Activated CD4-positive, alpha-beta T cell treated with anti-CD3 and anti-CD28 coated beads, Interleukin-2, amount 50 U/mL, for 48 hours (primary cell): Measurements from ENCODE around the gene FABP6.
"Not testable (repeated sequence)": the region's sequence is repeated elsewhere in the genome, so short reads cannot be mapped to it uniquely, and the experiment has no call there.

ENCODE experiments used
- DNase-seq, 2 experiments: peaks; one replicate each; pipeline ENCODE4 v3.0.0-alpha.2; 2020

FABP6 gene

DNA sequence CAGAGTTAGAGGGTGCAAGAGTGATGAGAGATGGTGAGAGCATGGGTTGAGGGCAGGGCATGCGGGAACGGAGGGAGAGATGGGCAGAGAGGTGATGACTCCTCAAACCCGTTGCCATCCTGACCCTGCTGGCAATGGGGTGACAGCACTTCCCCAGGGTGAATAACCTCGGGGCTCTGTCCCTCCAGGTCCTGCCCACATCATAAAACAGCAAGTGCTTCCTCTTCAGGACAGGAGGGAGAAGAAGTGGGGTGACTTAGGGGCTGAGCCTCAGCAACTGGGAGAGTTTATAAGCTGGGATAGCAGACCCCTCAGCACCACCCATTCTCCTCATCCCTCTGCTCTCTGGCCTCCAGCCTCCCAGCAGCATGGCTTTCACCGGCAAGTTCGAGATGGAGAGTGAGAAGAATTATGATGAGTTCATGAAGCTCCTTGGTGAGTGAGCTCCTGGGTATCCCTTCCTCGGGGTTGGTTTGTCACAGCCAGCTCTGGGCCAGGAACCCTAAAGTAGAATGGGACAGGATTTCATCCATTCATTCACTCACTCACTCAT lies at the start of gene FABP6:
FABP6 (plus strand) TSS at position 317 of the 553 bp plus-strand sequence; CDS start at position 369, 52 bp downstream.
- DNase-seq = no peak

DNA sequence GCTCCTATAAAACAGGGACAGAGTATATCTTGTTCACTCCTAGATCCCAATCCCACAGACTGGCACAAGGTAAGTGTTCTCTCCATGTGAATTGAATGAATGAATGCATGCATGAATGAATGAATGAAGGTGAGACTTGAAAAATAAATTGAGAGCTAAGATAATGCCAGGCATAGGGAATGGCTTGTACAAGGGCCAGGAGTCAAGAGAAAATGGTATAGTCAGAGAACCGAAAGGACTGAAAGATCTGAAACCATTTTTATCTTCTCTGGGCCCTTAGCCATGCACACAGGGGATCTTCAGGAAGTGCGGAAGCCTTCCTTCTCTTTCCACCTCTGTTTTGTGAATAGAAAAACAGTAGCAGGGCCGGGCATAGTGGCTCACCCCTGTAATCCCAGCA lies 48.4 kb upstream of the FABP6 start:
- DNase-seq = no peak

GRCh38 chr5:160181965-160182622 lies 47.2 kb upstream of the FABP6 start:
- DNase-seq = no peak

- DNase-seq = no peak
Measured at GRCh38 chr5:160183075-160183474, 46.2 kb upstream of the FABP6 start.

DNA sequence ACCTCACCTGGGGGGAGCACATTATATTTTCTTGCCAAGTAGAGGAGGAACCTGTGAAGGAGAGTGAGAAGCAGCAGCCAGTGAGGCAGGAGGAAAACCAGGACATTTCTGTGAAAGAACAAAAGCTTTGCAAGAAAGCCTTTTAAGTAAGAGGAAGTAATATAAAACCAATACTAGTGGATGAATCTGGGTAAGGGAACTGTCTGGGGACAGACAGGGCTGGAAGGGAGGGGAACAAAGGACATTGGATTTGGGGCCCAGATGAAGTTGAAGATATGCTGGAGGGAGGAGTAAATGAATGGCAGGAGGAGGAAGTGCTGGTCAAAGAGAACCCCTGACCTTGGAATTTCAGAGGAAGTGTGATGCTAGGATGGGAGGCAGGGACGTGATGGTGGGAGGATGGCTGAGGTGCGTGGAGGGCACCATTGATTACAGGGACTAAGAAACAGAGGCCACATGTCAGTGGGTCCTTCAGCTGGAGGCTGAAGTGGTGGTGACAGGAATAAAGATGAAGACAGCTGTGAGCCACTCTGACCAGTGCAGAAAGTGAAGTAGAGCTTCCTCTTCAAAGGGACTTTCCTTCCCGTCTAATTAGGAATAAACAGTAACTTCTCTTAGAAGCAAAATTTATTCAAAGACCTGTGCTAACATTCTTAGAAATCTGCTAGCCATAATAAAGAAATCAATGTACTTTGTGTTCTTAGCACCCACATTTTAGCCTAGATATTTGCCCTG lies 43.5 kb upstream of the FABP6 start:
- DNase-seq = no peak

DNA sequence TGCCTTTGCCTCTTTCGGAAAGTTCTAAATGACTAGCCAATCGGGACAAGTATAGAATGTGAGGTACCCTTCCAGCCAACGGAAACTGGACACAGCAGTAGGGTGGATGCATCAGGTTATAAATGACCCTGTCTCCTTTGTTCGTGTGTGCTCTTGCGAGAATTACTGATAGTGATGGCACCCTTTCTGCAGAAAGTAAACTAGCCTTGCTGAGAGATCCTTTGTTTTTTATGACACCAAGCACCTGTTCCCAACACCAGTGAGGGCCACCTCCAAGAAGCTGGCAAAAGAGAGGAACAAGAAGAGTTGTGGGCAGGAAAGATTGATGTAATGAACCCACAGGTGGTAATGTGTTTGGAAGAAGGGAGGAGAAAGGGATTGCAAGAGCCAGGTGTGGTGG lies 42.8 kb upstream of the FABP6 start:
- no peak for DNase-seq

GRCh38 chr5:160187091-160187490 lies 42.2 kb upstream of the FABP6 start:
- DNase-seq = no peak

GRCh38 chr5:160188141-160189015 lies 40.9 kb upstream of the FABP6 start:
- DNase-seq = no peak

DNA sequence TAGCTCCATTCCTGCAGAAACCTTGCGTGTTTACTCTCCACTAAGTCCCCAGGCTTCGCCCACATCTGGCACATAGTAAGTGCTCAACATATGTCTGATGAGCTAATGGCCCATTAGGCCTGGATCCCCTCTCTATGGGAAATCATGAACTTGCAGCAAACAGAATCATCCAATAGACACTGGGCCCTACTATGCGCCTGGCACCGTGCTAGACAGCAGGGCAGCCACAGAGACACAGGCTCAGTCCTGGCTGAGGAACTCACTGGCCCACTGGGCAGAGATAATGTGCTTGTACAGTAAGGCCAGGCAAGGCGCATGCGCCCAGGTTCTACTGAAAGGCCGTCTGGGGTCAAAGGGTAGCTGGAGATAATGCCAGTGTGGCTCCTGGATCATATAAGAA lies 36.9 kb upstream of the FABP6 start:
- no peak for DNase-seq

GRCh38 chr5:160193076-160193475 lies 36.2 kb upstream of the FABP6 start:
- not testable (repeated sequence) for DNase-seq

DNA sequence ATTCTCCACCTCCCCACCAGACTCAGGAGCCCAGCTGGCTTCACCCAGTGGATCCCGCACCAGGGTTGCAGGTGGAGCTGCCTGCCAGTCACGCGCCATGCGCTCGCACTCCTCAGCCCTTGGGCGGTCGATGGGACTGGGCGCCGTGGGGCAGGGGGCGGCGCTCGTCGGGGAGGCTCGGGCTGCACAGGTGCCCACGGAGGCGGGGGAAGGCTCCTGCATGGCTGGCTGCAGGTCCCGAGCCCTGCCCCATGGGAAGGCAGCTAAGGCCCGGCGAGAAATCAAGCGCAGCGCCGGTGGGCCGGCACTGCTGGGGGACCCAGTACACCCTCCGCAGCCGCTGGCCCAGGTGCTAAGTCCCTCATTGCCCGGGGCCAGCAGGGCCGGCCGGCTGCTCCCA lies 35.5 kb upstream of the FABP6 start:
- DNase-seq = not testable (repeated sequence)

GRCh38 chr5:160197341-160198144 lies 31.8 kb upstream of the FABP6 start:
- DNase-seq = no peak

DNA sequence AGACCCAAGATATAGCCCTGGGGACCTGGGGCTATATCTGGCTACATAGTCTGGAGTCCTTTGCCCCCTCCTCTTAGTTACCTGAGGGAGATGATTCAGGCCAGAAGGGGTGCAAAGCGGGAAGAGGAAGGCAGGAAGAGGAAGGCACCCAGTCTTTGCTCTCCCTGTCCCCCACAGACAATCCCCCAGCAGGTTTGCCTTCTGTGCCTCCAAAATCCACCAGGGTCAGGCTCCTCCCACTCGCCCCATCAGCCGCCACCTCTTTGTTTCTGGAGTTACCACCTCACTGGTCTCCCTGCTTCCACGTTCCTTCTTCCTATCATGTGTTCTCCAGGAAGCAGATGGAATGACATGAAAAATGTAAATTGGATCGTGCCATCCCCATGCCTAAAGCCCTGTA lies 31.2 kb upstream of the FABP6 start:
- no peak for DNase-seq

- no peak for DNase-seq
Measured at GRCh38 chr5:160198841-160199409, 30.4 kb upstream of the FABP6 start.

GRCh38 chr5:160199410-160199911 lies 29.8 kb upstream of the FABP6 start:
- DNase-seq = peak; percentile 76 to 77

DNA sequence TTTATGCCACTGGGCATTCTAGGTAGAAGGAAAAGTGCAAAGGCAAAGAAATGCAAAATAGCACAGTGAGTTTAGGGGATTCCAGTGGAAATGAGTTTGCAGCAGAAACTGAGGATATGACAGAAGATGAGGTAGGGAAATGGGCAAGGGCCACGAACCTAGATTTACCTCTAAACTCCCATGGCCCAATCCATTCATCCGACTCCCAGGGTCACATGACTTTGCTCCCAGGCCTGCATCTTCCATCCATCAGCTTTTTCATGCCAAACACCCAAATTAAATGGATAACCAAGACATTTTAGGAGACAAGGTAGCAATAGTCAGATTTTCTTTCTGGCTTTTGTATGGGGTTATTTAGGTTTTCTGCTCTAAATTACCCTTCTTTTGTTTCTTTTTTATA lies 22.2 kb upstream of the FABP6 start:
- no peak for DNase-seq

GRCh38 chr5:160209917-160210316 lies 19.4 kb upstream of the FABP6 start:
- no peak for DNase-seq

DNA sequence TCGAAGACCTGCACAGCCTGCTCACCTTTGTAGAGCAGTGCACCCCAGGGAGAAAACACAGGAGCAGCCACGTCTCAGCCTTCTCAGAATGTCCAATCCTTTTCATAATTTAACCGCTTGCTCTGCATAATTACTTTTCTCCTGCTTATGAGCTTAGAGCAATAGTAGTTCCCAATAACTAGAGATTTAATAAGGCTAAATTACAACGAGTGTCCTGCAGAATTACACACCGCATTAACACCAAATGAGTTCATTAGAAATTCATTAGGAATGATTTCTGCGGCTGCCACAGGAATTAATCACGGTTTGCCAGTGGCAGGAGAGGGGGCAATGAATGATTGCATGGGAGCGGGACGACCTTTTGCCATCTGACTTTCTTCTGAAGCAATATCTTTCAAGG lies 18.7 kb upstream of the FABP6 start:
- no peak for DNase-seq

GRCh38 chr5:160211352-160211751 lies 18.0 kb upstream of the FABP6 start:
- no peak for DNase-seq

- no peak for DNase-seq
Measured at GRCh38 chr5:160213537-160213936, 15.8 kb upstream of the FABP6 start.

- DNase-seq = no peak
Measured at GRCh38 chr5:160219356-160219755, 9.9 kb upstream of the FABP6 start.

DNA sequence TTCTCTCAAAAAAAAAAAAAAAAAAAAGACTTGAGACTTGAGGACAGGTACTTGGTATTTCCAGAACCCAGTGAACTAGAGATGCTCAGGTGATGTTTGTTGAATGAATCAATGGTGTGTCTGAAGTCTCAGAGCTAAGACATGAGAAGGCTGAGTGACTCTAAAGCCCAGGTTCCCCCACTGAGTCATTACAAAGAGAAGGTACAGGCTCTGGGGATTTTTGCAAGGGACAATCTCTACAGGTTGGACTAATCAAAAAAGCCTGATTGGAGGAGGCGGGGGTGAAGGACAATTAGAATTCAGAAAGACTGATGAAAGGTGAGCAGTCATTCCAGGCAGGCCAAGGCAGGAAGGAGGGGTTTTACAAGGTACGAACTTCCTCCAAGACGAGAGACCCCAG lies 8.2 kb upstream of the FABP6 start:
- DNase-seq = no peak
